H1 (cell line): ENCODE data around the gene PTBP3. TPM values are rescaled to one million over a fixed set of nuclear protein-coding genes. Genes with fewer than 3 reads are reported as not detected.

Experiments used
- ASH2L ChIP-seq: fragments of 200-600, 300-600 bp; sonication (generic); IDR thresholded peaks from one replicate; pipeline ENCODE4 v1.7.1; 2017; ENCODE audit warnings: low read length
- KDM5A ChIP-seq: fragments of 200-600 bp; IDR thresholded peaks from 2 replicates; pipeline ENCODE4 v1.7.1; 2012; ENCODE audit warnings: mild to moderate bottlenecking, low read length, inconsistent platforms, mixed read lengths
- MAFK ChIP-seq: IDR thresholded peaks from 2 replicates; pipeline ENCODE4 v1.6.1; 2012; ENCODE audit warnings: low read depth, mild to moderate bottlenecking, improper control_type of control experiment, low read length
- POLR2A ChIP-seq, 2 experiments: IDR thresholded peaks; 1 replicate in 1 of 2; 2 replicates in 1 of 2; pipeline ENCODE4 v1.6.1; 2011; ENCODE audit warnings: low read depth in 2 of 2, low read length in 2 of 2, mild to moderate bottlenecking in 2 of 2; ENCODE audit errors: control extremely low read depth in 1 of 2
- POLR2AphosphoS5 ChIP-seq: IDR thresholded peaks from 2 replicates; pipeline ENCODE4 v1.6.1; 2011; ENCODE audit warnings: low read depth, low read length
- RFX5 ChIP-seq: IDR thresholded peaks from 2 replicates; pipeline ENCODE4 v1.6.1; 2011; ENCODE audit warnings: low read depth, low read length, improper control_type of control experiment, borderline replicate concordance
- TEAD4 ChIP-seq: IDR thresholded peaks from 2 replicates; pipeline ENCODE4 v1.6.1; 2012; ENCODE audit warnings: low read depth, low read length, inconsistent platforms, mixed read lengths
- polyA plus RNA-seq, 7 experiments: library from polyadenylated mRNA; depleted of rRNA in 3 of 7; stranded (reverse) in 5 of 7; unstranded in 2 of 7; fragments of >200 nt in 5 of 7; fragments of 200-250 nt in 2 of 7; gene quantifications; 1 replicate in 5 of 7; 2 replicates in 1 of 7; 4 replicates in 1 of 7; pipeline versions ENCODE4 v1.2.1 to v1.2.3, GENCODE V29; 2011 to 2013; ENCODE audit warnings: missing spikeins in 2 of 7, mixed read lengths in 2 of 7
- total RNA-seq: library from RNA; stranded (reverse); fragmentation: NEBNext Ultra II Directional; extraction: Animal tissue kit (Norgen Biotek cat#: 25700); gene quantifications from 2 replicates; pipeline ENCODE4 v1.2.1, GENCODE V29; 2021

The PTBP3 gene
- total and polyA plus RNA-seq, 2 of the 8 experiments (the other 6 are each of a cell fraction or from before 2014, with no cell fraction given), result 51.0 to 124 TPM

DNA sequence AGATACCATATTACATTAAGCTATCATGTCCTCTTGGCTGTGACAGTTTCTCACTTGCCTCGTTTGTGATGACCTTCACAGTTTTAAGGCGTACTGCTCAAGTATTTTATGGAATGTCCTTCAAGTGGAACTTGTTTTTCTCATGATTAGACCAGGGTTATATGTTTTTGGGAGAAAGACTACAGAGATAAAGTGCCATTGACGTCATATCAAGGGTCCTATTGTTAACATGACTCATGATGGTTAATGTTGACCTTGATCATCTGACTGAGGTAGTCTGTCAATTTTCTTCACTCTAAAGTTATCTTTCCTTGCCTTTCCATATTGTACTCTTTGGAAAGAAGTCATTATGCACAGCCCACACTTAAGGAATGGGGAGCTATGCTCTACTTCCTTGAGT lies 17.8 kb upstream of the PTBP3 start (continued):
- TF ChIP-seq ASH2L (no peak), KDM5A (no peak), POLR2A (IDR thresholded peaks at IDR 0.05; ENCODE audit: control extremely low read depth in 1 of 2, low read depth in 2 of 2, low read length in 2 of 2) (no peak), MAFK (no peak), RFX5 (no peak), TEAD4 (no peak), POLR2AphosphoS5 (no peak)
